H7 (cell line): ENCODE results near the gene PSME3IP1. TPM values are rescaled to one million over a fixed set of nuclear protein-coding genes. Genes with fewer than 3 reads are reported as not detected.
"Not testable (repeated sequence)": the region's sequence is repeated elsewhere in the genome, so short reads cannot be mapped to it uniquely, and the experiment has no call there.

ENCODE experiments used
- DNase-seq: peaks from one replicate; pipeline ENCODE4 v3.0.0; 2012
- H3K27me3 ChIP-seq: 2 replicates; pipeline ENCODE4 v1.6.0; 2011; ENCODE audit warnings: mild to moderate bottlenecking, low read length; ENCODE audit not compliant: control insufficient read depth, insufficient read depth
- H3K36me3 ChIP-seq: replicated peaks from 2 replicates; pipeline ENCODE4 v1.5.1; 2011; ENCODE audit warnings: low read length; ENCODE audit not compliant: control insufficient read depth, insufficient read depth
- H3K4me3 ChIP-seq: 2 replicates; pipeline ENCODE4 v1.5.1; 2011; ENCODE audit warnings: low read depth, mild to moderate bottlenecking, control low read depth, low read length, moderate library complexity; ENCODE audit not compliant: insufficient read depth
- total RNA-seq: library from RNA; depleted of rRNA; stranded (reverse); fragments of >200 nt; shearing (Covaris generic); gene quantifications from 2 replicates; pipeline ENCODE4 v1.2.3, GENCODE V29; 2014

Gene PSME3IP1
- total RNA-seq, 1 experiment from 2014 or later: 63.3 TPM

GRCh38 chr16:57118461-57119084 lies 67.3 kb downstream of the PSME3IP1 start:
- no peaks in the 10 kb centered on the region for H3K27me3 ChIP-seq
- no peak overlapping the region for H3K4me3 ChIP-seq
- no peak for DNase-seq
- H3K36me3 ChIP-seq: no peaks in the 10 kb centered on the region; the same call in 1 of the 2 replicates

DNA sequence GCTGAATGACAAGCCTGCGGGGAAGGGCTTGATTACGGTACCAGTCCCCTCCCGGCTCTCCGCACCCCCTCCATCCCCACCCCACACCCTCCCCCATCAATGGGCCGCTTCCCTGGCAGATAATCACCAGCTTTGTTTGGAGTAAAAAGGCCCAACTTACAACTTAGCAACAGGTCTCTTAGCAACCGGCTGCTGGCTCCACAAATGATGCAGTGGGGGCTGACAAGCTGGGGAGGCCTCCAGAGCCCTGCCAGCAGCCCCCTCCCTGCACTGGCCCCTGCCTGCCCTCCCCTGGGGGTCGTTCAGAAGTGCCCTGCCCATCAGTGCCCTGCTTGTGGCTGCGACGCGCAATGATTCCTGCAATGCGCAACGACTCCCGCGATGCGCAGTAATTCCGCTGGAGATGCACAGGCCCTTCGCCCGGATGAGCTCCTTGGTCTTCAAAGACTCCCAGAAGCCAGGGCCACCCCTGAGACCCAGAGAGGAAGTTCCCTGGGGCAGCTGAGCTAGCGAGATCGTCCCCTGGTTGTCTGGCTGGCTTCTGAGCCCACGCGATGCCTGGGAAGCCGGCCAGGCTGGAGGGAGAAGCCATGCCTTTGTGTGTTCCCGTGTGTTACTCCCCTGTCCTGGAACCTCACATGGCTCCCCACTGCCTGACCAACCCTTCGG lies 70.2 kb downstream of the PSME3IP1 start:
- Histone ChIP-seq H3K4me3 (no peak overlapping the region), H3K27me3 (no peaks in the 10 kb centered on the region), H3K36me3 (no peaks in the 10 kb centered on the region)
- peak; percentile 85 for DNase-seq

GRCh38 chr16:57115168-57115513 lies 70.7 kb downstream of the PSME3IP1 start:
- no peaks in the 10 kb centered on the region for H3K36me3 ChIP-seq
- H3K4me3 ChIP-seq: no peak overlapping the region
- DNase-seq: no peak
- no peaks in the 10 kb centered on the region for H3K27me3 ChIP-seq

- DNase-seq: no peak
- Histone ChIP-seq H3K27me3 (no peaks in the 10 kb centered on the region), H3K36me3 (no peaks in the 10 kb centered on the region), H3K4me3 (no peak overlapping the region)
Measured at GRCh38 chr16:57113664-57114063, 72.2 kb downstream of the PSME3IP1 start.

DNA sequence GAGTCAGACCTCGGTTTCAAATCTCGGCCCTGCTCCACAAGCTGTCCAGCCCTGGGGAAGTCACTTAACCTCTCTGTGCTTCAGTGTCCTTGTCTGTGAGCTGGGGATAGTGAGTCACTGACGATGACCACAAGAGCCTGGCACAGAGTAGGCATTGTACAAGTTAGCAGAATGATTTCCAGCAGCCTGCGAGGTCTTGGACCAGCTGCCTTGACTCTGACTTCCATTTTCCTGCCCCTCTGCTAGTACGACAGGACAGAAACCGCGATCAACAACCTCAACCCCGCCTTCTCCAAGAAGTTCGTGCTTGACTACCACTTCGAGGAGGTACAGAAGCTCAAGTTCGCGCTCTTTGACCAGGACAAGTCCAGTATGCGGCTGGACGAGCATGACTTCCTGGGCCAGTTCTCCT lies 72.8 kb downstream of the PSME3IP1 start:
- Histone ChIP-seq H3K36me3 (no peaks in the 10 kb centered on the region), H3K4me3 (no peak overlapping the region), H3K27me3 (no peaks in the 10 kb centered on the region)
- no peak for DNase-seq

DNA sequence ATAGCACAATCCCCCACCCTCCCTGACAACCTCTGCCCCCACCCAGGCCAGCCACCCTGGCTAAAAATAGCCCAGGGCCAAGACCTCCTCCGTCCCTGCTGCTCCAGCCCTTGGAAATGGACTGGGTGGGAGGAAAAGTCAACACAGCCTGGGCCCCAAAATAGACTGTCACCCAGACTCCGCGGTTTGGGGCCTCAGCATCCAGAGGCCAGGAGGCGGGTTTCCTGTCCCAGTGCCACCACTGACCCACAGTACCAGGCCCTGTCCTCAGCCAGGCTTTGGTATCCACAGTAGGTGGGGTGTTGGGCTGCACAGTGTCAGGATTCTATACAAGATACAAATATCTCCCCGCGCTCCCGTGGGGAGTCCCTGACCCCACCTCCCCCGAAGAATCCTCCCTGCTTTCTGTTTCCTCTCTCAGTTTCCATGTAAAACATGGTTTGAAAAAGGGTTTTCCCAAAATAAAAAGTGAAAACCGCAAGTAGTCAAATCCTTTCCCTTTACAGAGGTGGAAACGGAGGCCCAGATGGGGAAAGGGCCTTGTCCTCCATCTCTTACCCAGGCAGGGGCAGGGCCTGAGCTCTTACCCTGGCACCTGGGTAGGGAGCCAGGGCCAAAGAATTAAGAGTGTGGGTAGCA lies 73.3 kb downstream of the PSME3IP1 start:
- H3K4me3 ChIP-seq: no peak overlapping the region
- DNase-seq: no peak
- H3K36me3 ChIP-seq: no peaks in the 10 kb centered on the region
- H3K27me3 ChIP-seq: no peaks in the 10 kb centered on the region

DNA sequence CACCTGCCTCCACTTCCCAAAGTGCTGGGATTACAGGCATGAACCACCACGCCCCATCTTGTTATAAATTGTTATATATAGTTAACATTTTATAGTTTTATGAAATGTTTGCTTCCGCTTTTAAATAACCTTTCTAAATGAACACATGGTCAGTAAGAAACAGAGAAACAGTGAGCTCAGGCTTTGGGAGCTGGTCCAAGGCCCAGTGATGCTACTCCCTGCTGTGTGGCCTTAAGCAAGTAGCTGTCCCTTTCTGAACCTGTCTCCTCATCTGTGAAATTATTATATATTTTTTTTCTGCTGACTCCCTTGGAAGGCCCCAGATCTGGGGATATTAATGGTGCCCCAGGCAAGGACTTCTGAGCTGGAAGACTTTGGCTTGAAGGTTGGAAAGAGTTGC lies 74.4 kb downstream of the PSME3IP1 start:
- no peaks in the 10 kb centered on the region for H3K36me3 ChIP-seq
- no peak overlapping the region for H3K4me3 ChIP-seq
- DNase-seq: no peak
- H3K27me3 ChIP-seq: no peaks in the 10 kb centered on the region

GRCh38 chr16:57110937-57111336 lies 74.9 kb downstream of the PSME3IP1 start:
- no peak for DNase-seq
- H3K36me3 ChIP-seq: no peaks in the 10 kb centered on the region
- no peaks in the 10 kb centered on the region for H3K27me3 ChIP-seq
- no peak overlapping the region for H3K4me3 ChIP-seq

GRCh38 chr16:57109259-57110105 lies 76.4 kb downstream of the PSME3IP1 start:
- not testable (repeated sequence) for H3K36me3 ChIP-seq, H3K27me3 ChIP-seq, H3K4me3 ChIP-seq, DNase-seq

GRCh38 chr16:57108432-57108831 lies 77.4 kb downstream of the PSME3IP1 start:
- no peaks in the 10 kb centered on the region for H3K27me3 ChIP-seq
- no peak overlapping the region for H3K4me3 ChIP-seq
- no peak for DNase-seq
- no peaks in the 10 kb centered on the region for H3K36me3 ChIP-seq

GRCh38 chr16:57107321-57107922 lies 78.4 kb downstream of the PSME3IP1 start:
- no peaks in the 10 kb centered on the region for H3K36me3 ChIP-seq
- H3K27me3 ChIP-seq: no peaks in the 10 kb centered on the region
- DNase-seq: no peak
- no peak overlapping the region for H3K4me3 ChIP-seq

DNA sequence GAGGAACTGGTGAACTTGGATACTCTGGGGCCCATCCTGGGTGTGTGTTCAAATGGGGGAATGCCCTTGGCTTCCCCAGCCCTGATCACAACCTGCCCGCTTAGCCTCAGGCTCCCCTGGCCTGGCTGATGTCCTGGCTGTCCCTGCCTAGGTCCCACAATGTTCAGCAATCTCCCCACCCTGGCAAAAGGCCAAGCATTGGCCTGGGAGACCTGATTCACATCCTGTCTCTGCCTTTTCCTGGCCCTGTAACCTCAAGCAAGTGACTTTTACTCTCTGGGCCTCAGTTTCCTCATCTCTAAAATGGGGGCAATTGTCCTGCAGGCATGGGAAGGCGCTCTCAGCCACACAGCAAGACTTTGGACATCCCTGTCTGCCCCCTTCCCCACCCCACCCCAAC lies 79.1 kb downstream of the PSME3IP1 start:
- Histone ChIP-seq H3K36me3 (no peaks in the 10 kb centered on the region), H3K4me3 (no peak overlapping the region), H3K27me3 (no peaks in the 10 kb centered on the region)
- no peak for DNase-seq

- Histone ChIP-seq H3K36me3 (no peaks in the 10 kb centered on the region), H3K27me3 (no peaks in the 10 kb centered on the region), H3K4me3 (no peak overlapping the region)
- DNase-seq: no peak
Measured at GRCh38 chr16:57105184-57105583, 80.7 kb downstream of the PSME3IP1 start.

GRCh38 chr16:57104706-57105105 lies 81.1 kb downstream of the PSME3IP1 start:
- no peak for DNase-seq
- no peak overlapping the region for H3K4me3 ChIP-seq
- H3K27me3 ChIP-seq: no peaks in the 10 kb centered on the region
- no peaks in the 10 kb centered on the region for H3K36me3 ChIP-seq
